ENCODE data around the gene TTC7B.

The TTC7B gene

GRCh38 chr14:90571149-90571947, 244.9 kb downstream of the TTC7B start:
- Histone ChIP-seq H3K4me1 (ENCODE audit: insufficient read depth, insufficient read length) (peaks cover 17% of the 10 kb centered on the region), H3K36me3 (ENCODE audit: insufficient read depth, insufficient read length, low read length) (no peaks in the 10 kb centered on the region)

GRCh38 chr14:90570461-90570860, 245.8 kb downstream of the TTC7B start:
- Histone ChIP-seq H3K9me3 (ENCODE audit: insufficient read depth, low read length) (0 out of 2 replicates have a peak, but pooled peaks cover 7% of the 10 kb centered on the region), H3K4me3 (ENCODE audit: insufficient read length, low read depth) (no peak overlapping the region), H3K36me3 (ENCODE audit: insufficient read depth, insufficient read length, low read length) (no peaks in the 10 kb centered on the region), H3K27me3 (ENCODE audit: insufficient read depth, insufficient read length) (no peaks in the 10 kb centered on the region), H3K4me1 (ENCODE audit: insufficient read depth, insufficient read length) (peaks cover 17% of the 10 kb centered on the region), H3K9ac (ENCODE audit: insufficient read length, low read depth) (no peak overlapping the region)
- DNase-seq (ENCODE audit: low read depth, low spot score), result no peak
- TF ChIP-seq ZNF274 (IDR thresholded peaks at IDR 0.05; ENCODE audit: low read depth, low read length) (no peak), YY1 (IDR thresholded peaks at IDR 0.05; ENCODE audit: insufficient read depth, insufficient read length) (no peak), SUZ12 (IDR thresholded peaks at IDR 0.05; ENCODE audit: extremely low read depth, insufficient read depth, insufficient read length) (no peak)

More at GRCh38 chr14:90571149-90571947, 244.9 kb downstream of the TTC7B start:
- Histone ChIP-seq H3K9ac (ENCODE audit: insufficient read length, low read depth) (no peak overlapping the region), H3K4me3 (ENCODE audit: insufficient read length, low read depth) (no peak overlapping the region), H3K9me3 (ENCODE audit: insufficient read depth, low read length) (0 out of 2 replicates have a peak, but pooled peaks cover 7% of the 10 kb centered on the region), H3K27me3 (ENCODE audit: insufficient read depth, insufficient read length) (no peaks in the 10 kb centered on the region)
- no peak for TF ChIP-seq SUZ12 (IDR thresholded peaks at IDR 0.05; ENCODE audit: extremely low read depth, insufficient read depth, insufficient read length)
- TF ChIP-seq YY1 (IDR thresholded peaks at IDR 0.05; ENCODE audit: insufficient read depth, insufficient read length), result no peak
- TF ChIP-seq ZNF274 (IDR thresholded peaks at IDR 0.05; ENCODE audit: low read depth, low read length), result no peak
- DNase-seq (ENCODE audit: low read depth, low spot score), result no peak

GRCh38 chr14:90569606-90570387, 246.4 kb downstream of the TTC7B start:
- DNase-seq (ENCODE audit: low read depth, low spot score), result no peak
- no peak overlapping the region for H3K4me3 ChIP-seq (ENCODE audit: insufficient read length, low read depth)
- H3K36me3 ChIP-seq (ENCODE audit: insufficient read depth, insufficient read length, low read length), result no peaks in the 10 kb centered on the region
- 0 out of 2 replicates have a peak, but pooled peaks cover 7% of the 10 kb centered on the region for H3K9me3 ChIP-seq (ENCODE audit: insufficient read depth, low read length)
- no peak for TF ChIP-seq ZNF274 (IDR thresholded peaks at IDR 0.05; ENCODE audit: low read depth, low read length)
- no peak for TF ChIP-seq YY1 (IDR thresholded peaks at IDR 0.05; ENCODE audit: insufficient read depth, insufficient read length)
- no peak for TF ChIP-seq SUZ12 (IDR thresholded peaks at IDR 0.05; ENCODE audit: extremely low read depth, insufficient read depth, insufficient read length)
- peaks cover 17% of the 10 kb centered on the region for H3K4me1 ChIP-seq (ENCODE audit: insufficient read depth, insufficient read length)
- H3K27me3 ChIP-seq (ENCODE audit: insufficient read depth, insufficient read length), result no peaks in the 10 kb centered on the region
- H3K9ac ChIP-seq (ENCODE audit: insufficient read length, low read depth), result no peak overlapping the region

GRCh38 chr14:90569201-90569600, 247.0 kb downstream of the TTC7B start:
- DNase-seq (ENCODE audit: low read depth, low spot score), result no peak
- TF ChIP-seq ZNF274 (IDR thresholded peaks at IDR 0.05; ENCODE audit: low read depth, low read length), result no peak
- TF ChIP-seq YY1 (IDR thresholded peaks at IDR 0.05; ENCODE audit: insufficient read depth, insufficient read length), result no peak
- TF ChIP-seq SUZ12 (IDR thresholded peaks at IDR 0.05; ENCODE audit: extremely low read depth, insufficient read depth, insufficient read length), result no peak
- H3K9me3 ChIP-seq (ENCODE audit: insufficient read depth, low read length), result 0 out of 2 replicates have a peak, but pooled peaks cover 7% of the 10 kb centered on the region
- peaks cover 17% of the 10 kb centered on the region for H3K4me1 ChIP-seq (ENCODE audit: insufficient read depth, insufficient read length)
- no peak overlapping the region for H3K9ac ChIP-seq (ENCODE audit: insufficient read length, low read depth)
- H3K36me3 ChIP-seq (ENCODE audit: insufficient read depth, insufficient read length, low read length), result no peaks in the 10 kb centered on the region
- H3K27me3 ChIP-seq (ENCODE audit: insufficient read depth, insufficient read length), result no peaks in the 10 kb centered on the region
- H3K4me3 ChIP-seq (ENCODE audit: insufficient read length, low read depth), result no peak overlapping the region

- TF ChIP-seq SUZ12 (IDR thresholded peaks at IDR 0.05; ENCODE audit: extremely low read depth, insufficient read depth, insufficient read length), result no peak
- TF ChIP-seq ZNF274 (IDR thresholded peaks at IDR 0.05; ENCODE audit: low read depth, low read length), result no peak
- TF ChIP-seq YY1 (IDR thresholded peaks at IDR 0.05; ENCODE audit: insufficient read depth, insufficient read length), result no peak
- Histone ChIP-seq H3K9me3 (ENCODE audit: insufficient read depth, low read length) (0 out of 2 replicates have a peak, but pooled peaks cover 7% of the 10 kb centered on the region), H3K36me3 (ENCODE audit: insufficient read depth, insufficient read length, low read length) (no peaks in the 10 kb centered on the region), H3K9ac (ENCODE audit: insufficient read length, low read depth) (no peak overlapping the region), H3K4me1 (ENCODE audit: insufficient read depth, insufficient read length) (peaks cover 17% of the 10 kb centered on the region), H3K4me3 (ENCODE audit: insufficient read length, low read depth) (no peak overlapping the region), H3K27me3 (ENCODE audit: insufficient read depth, insufficient read length) (no peaks in the 10 kb centered on the region)
- no peak for DNase-seq (ENCODE audit: low read depth, low spot score)
Observed at GRCh38 chr14:90568405-90568804, 247.8 kb downstream of the TTC7B start.

GRCh38 chr14:90567991-90568390, 248.2 kb downstream of the TTC7B start:
- no peaks in the 10 kb centered on the region for H3K36me3 ChIP-seq (ENCODE audit: insufficient read depth, insufficient read length, low read length)
- TF ChIP-seq YY1 (IDR thresholded peaks at IDR 0.05; ENCODE audit: insufficient read depth, insufficient read length) (no peak), ZNF274 (IDR thresholded peaks at IDR 0.05; ENCODE audit: low read depth, low read length) (no peak), SUZ12 (IDR thresholded peaks at IDR 0.05; ENCODE audit: extremely low read depth, insufficient read depth, insufficient read length) (no peak)

GRCh38 chr14:90567191-90567590, 249.0 kb downstream of the TTC7B start:
- H3K9ac ChIP-seq (ENCODE audit: insufficient read length, low read depth), result no peak overlapping the region
- H3K36me3 ChIP-seq (ENCODE audit: insufficient read depth, insufficient read length, low read length), result no peaks in the 10 kb centered on the region
- H3K4me3 ChIP-seq (ENCODE audit: insufficient read length, low read depth), result no peak overlapping the region
- H3K9me3 ChIP-seq (ENCODE audit: insufficient read depth, low read length), result 0 out of 2 replicates have a peak, but pooled peaks cover 7% of the 10 kb centered on the region
- DNase-seq (ENCODE audit: low read depth, low spot score), result no peak
- H3K27me3 ChIP-seq (ENCODE audit: insufficient read depth, insufficient read length), result no peaks in the 10 kb centered on the region
- H3K4me1 ChIP-seq (ENCODE audit: insufficient read depth, insufficient read length), result peaks cover 17% of the 10 kb centered on the region
- TF ChIP-seq YY1 (IDR thresholded peaks at IDR 0.05; ENCODE audit: insufficient read depth, insufficient read length), result no peak
- no peak for TF ChIP-seq ZNF274 (IDR thresholded peaks at IDR 0.05; ENCODE audit: low read depth, low read length)
- TF ChIP-seq SUZ12 (IDR thresholded peaks at IDR 0.05; ENCODE audit: extremely low read depth, insufficient read depth, insufficient read length), result no peak

More at GRCh38 chr14:90567991-90568390, 248.2 kb downstream of the TTC7B start:
- no peak for DNase-seq (ENCODE audit: low read depth, low spot score)
- Histone ChIP-seq H3K9me3 (ENCODE audit: insufficient read depth, low read length) (0 out of 2 replicates have a peak, but pooled peaks cover 7% of the 10 kb centered on the region), H3K4me3 (ENCODE audit: insufficient read length, low read depth) (no peak overlapping the region), H3K27me3 (ENCODE audit: insufficient read depth, insufficient read length) (no peaks in the 10 kb centered on the region), H3K9ac (ENCODE audit: insufficient read length, low read depth) (peak overlapping the region; percentile 46), H3K4me1 (ENCODE audit: insufficient read depth, insufficient read length) (peaks cover 17% of the 10 kb centered on the region)

All from NT2/D1 (cell line).